VCaP (cell line): ENCODE data around the gene BEND3.

Experiments used
- H3K27ac ChIP-seq: fragments of 450-650 bp; 2 replicates; pipeline ENCODE4 v1.5.1; 2017
- TF ChIP-seq, protein P1 (sequence below): fragments of 450-650 bp; conservative IDR thresholded peaks from 2 replicates; pipeline ENCODE4 v1.5.1; 2017; ENCODE audit warnings: mild to moderate bottlenecking, moderate library complexity

The BEND3 gene

DNA sequence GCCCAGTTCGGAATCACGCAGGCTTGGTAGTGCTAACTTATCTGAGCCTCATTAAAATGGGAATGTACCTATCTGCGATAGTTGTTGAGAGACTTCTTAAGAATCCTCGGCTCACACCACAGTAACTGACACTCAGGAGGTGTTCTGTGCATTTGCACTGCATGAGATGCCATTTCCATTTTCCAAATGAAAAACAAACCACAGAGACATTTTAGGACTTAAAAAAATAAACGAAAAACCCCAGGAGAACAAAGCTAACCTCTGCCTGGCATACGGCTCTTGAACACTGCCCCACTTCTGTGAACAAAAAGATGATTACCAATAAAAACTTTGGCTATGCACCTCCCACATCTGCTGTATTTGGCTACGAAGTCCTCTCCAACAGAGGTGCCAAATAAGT, 37.6 kb downstream of the BEND3 start:
- TF ChIP-seq, protein P1, sequence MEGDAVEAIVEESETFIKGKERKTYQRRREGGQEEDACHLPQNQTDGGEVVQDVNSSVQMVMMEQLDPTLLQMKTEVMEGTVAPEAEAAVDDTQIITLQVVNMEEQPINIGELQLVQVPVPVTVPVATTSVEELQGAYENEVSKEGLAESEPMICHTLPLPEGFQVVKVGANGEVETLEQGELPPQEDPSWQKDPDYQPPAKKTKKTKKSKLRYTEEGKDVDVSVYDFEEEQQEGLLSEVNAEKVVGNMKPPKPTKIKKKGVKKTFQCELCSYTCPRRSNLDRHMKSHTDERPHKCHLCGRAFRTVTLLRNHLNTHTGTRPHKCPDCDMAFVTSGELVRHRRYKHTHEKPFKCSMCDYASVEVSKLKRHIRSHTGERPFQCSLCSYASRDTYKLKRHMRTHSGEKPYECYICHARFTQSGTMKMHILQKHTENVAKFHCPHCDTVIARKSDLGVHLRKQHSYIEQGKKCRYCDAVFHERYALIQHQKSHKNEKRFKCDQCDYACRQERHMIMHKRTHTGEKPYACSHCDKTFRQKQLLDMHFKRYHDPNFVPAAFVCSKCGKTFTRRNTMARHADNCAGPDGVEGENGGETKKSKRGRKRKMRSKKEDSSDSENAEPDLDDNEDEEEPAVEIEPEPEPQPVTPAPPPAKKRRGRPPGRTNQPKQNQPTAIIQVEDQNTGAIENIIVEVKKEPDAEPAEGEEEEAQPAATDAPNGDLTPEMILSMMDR: no peak
- no peak overlapping the region; the same call in 1 of the 2 replicates for H3K27ac ChIP-seq

DNA sequence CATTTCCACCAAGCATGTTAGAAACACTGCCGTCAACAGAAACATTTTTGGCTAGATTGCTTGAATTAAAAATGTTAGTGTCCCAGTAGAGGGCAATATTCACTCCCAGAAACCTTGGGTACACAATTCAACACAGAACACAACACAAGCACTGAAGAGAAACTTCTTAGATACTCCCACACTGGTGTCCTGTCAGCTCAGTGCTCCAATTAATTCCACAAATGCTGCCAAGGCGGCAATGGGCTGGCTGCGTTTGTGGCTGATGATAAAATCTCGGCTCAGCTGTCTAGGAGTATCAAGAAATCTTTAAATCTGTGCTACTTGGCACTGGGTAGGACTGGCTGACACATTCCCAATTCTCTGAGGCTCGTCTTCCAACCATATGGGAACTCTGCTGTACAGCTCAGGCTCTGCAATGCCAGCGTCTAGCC, 39.3 kb downstream of the BEND3 start:
- H3K27ac ChIP-seq: peak overlapping the region; percentile 52
- TF ChIP-seq, protein P1: peak; percentile 71

DNA sequence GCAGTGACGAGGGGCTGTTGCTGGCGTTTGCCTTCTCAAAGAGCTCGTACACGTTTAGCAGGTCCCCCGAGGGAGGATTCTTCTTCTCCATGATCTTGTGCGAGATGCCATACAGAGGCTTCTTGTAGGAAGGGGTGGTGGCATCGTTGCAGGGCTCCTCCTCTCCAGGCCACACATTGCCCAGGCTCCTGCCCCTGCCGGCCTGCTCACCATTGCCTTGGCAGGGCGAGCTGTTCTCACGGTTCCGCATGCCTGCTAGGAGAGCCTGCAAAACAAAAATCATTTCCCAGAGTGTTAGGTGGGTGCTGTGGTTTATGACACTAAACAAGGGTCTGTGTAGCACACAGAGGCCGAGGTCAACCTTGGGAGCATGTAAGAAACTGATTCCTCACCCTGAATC, 44.6 kb downstream of the BEND3 start:
- TF ChIP-seq, protein P1: no peak
- no peak overlapping the region for H3K27ac ChIP-seq

DNA sequence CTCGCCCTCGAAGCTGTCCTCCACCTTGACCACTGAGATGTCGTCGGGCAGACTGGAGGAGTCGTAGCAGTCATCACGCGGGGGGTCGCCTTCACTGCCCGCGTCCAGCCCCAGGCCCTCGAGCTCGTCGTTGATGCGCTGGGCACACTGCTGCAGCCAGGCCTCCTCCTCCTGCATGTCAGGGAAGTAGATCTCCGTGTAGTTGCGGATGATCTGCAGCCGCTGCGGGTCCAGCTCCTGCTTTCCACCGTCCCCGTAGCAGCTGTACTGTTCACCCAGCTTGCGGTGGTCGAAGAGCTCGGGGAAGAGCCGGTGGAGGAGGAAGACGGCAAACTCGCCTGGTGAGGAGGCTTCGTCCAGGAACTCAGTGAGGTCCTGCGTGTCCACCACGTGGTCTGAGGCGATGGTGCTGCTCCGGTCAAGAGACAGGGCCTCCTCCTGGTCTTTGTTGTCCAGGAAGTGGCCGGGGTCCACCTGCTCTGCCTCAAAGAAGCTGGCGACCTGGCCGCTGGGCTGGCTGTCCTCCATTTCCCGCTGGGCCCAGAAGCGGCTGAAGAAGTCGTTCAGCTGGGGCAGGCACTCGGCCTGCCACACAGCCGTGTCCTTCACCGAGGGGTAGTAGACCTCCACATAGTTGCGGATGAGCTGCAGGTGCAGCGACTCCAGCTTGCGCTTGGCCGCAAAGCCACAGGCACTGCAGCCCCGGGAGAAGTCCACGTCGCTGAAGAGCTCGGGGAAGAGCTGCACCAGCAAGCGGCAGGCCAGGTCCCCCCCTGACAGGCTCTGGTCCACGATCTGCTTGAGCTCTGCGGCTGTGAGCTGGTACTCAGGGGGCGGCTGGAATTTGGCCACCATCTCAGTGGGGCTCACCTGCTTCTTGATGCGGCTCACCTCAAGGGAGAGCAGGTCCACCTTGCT, 45.4 kb downstream of the BEND3 start:
- H3K27ac ChIP-seq: no peak overlapping the region
- TF ChIP-seq, protein P1: no peak

DNA sequence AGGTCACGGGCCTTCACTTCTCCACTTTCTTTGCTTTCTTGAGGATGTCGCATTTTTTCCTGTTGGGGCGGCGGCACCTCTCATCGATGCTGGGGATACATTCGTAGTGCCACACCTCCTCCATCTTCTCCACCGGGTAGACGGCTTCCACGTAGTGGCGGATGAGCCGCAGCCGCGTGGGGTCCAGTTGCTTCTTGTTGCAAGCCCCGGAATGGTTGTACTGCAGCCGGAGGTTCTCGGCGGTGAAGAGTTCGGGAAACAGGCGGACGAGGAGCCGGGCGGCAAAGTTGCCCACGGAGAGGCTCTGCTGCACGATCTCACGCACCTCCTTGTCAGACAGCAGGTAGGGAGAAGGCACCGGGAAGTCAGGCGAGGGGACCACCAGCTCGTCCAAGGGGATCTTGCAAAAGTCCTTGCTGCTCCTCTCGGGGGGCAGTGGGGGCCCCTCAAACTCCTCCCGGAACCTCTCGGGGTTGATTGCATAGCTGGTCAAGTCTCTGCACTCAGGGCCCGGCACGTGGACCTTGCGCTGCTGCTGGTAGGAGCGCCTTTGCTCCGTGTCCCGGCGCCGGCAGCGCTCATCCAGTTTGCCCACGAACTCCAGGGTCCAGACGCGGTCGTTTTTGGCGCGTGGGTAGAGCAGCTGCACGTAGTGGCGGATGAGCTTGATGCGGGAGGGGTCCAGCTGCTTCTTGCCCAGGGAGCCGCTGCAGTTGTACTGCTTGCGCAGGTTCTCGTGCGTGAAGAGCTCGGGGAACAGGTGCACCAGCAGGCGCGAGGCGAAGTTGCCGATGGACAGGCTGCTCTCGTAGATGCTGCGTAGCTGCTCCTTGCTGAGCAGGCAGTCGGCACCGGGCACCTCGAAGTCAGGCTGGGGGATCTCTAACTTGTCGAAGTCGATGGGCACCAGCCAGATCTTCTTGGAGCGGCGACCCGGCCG, 46.4 kb downstream of the BEND3 start:
- TF ChIP-seq, protein P1: no peak
- no peak overlapping the region for H3K27ac ChIP-seq

DNA sequence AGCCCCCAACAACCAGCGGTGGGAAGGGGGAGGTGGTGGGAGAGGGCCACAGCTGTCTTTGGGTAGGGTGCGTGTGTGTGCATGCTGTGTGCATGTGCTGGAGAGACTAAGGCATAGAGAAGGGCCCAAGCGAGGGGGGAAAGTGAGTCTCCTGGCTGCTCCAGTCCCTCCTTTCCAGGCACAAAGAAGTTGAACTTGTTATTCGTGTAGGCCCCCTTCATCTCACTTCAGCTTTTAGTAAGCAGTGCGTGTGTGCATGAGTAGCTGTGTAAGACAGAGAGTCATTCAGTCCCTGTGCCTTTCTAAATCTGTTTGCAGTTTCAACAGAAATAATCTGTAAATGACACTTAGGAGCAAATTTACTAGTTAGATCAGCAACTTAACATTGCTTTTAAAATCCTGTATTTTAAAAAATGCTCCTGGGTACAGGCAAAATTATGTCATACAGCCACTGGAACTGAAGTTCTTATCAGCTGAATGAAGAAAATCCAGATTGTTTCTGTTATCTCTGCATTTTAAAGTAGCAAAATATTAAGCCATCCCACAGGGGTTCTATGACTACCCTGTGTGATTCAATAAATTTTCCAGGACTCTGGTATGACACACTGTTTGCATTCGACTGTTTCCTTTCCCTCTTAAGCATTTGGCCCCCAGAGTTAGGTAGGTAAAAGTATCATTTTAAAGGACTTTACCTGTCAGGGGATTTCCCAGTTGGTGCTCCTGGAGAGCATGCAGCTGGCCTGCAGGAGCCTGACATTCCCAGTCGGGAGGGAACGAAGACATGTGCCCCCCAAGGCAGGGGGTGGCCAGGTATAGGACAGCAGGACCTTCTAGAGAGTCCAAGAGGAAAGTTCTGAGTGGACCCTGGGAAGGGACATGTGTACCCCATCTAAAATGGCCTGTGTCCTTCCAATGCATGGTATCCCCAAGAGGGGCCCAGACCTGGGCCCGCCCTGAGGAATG, 48.3 kb downstream of the BEND3 start:
- TF ChIP-seq, protein P1: no peak
- H3K27ac ChIP-seq: no peak overlapping the region
